Naive thymus-derived CD4-positive, alpha-beta T cell (primary cell): ENCODE results near the gene FEZF1. TPM values are rescaled to one million over a fixed set of nuclear protein-coding genes. Genes with fewer than 3 reads are reported as not detected.
"Not testable (repeated sequence)": the region's sequence is repeated elsewhere in the genome, so short reads cannot be mapped to it uniquely, and the experiment has no call there.

Experiments
- ATAC-seq: fragments of 150-1000 bp; cut with Tn5 transposase; 2 replicates; pipeline ENCODE4 v1.10.0; 2021; ENCODE audit warnings: mild to moderate bottlenecking, moderate library complexity
- CTCF ChIA-PET: fragments of 350-600 bp; sonication (Branson Sonifier 250); formaldehyde crosslinking; loops from one replicate; lab custom pipeline; 2021; ENCODE audit warnings: antibody characterized with exemption; lab: Charles Lee
- POLR2A ChIA-PET: fragments of 350-600 bp; sonication (Branson Sonifier 250); formaldehyde crosslinking; loops from one replicate; lab custom pipeline; 2021; ENCODE audit warnings: antibody characterized with exemption, inconsistent platforms; lab: Charles Lee
- DNase-seq, 9 donors: peaks; one replicate each; pipeline versions ENCODE4 v3.0.0 to v3.0.0-alpha.2; 2020 to 2022; ENCODE audit warnings: mixed read lengths in 1 of 9
- H3K27ac ChIP-seq: one replicate; pipeline ENCODE4 v1.7.0; 2013; ENCODE audit warnings: mild to moderate bottlenecking, low read depth, low read length, moderate library complexity
- H3K27me3 ChIP-seq, 2 donors: one replicate each; pipeline ENCODE4 v1.7.0; 2013; ENCODE audit warnings: low read length in 2 of 2, mild to moderate bottlenecking in 2 of 2, moderate library complexity in 2 of 2; ENCODE audit not compliant: control insufficient read depth in 2 of 2, insufficient read depth in 2 of 2
- H3K36me3 ChIP-seq, 3 experiments: 1 replicate in 2 of 3; 2 replicates in 1 of 3; pipeline ENCODE4 v1.7.0; 2013; ENCODE audit warnings: low read length in 3 of 3, mild to moderate bottlenecking in 3 of 3, moderate library complexity in 1 of 3; ENCODE audit not compliant: insufficient read depth in 3 of 3, control insufficient read depth in 2 of 3
- H3K4me1 ChIP-seq, 2 donors: one replicate each; pipeline ENCODE4 v1.7.0; 2013; ENCODE audit warnings: low read length in 2 of 2, mild to moderate bottlenecking in 2 of 2, moderate library complexity in 1 of 2; ENCODE audit not compliant: control insufficient read depth in 2 of 2, insufficient read depth in 2 of 2
- H3K4me3 ChIP-seq: 2 replicates; pipeline ENCODE4 v1.7.0; 2013; ENCODE audit warnings: mild to moderate bottlenecking, low read length
- H3K9me3 ChIP-seq, 3 experiments: 1 replicate in 2 of 3; 2 replicates in 1 of 3; pipeline ENCODE4 v1.7.0; 2013; ENCODE audit warnings: low read length in 3 of 3; ENCODE audit not compliant: control insufficient read depth in 2 of 3
- H3K27ac Mint-ChIP-seq, 9 donors: one replicate each; pipeline ENCODE4 v1.8.0; 2020 to 2022; ENCODE audit warnings: mixed read lengths in 9 of 9, mild to moderate bottlenecking in 8 of 9, moderate library complexity in 5 of 9, inconsistent platforms in 2 of 9
- H3K27me3 Mint-ChIP-seq, 5 donors: one replicate each; pipeline ENCODE4 v1.8.0; 2021 to 2022; ENCODE audit warnings: mixed read lengths in 5 of 5, mild to moderate bottlenecking in 1 of 5
- H3K36me3 Mint-ChIP-seq, 5 donors: one replicate each; pipeline ENCODE4 v1.8.0; 2020 to 2022; ENCODE audit warnings: mixed read lengths in 5 of 5, mild to moderate bottlenecking in 3 of 5, inconsistent platforms in 1 of 5
- H3K4me1 Mint-ChIP-seq, 7 donors: one replicate each; pipeline ENCODE4 v1.8.0; 2020 to 2022; ENCODE audit warnings: mixed read lengths in 7 of 7, mild to moderate bottlenecking in 3 of 7, inconsistent platforms in 1 of 7
- H3K4me3 Mint-ChIP-seq, 10 donors: one replicate each; pipeline ENCODE4 v1.8.0; 2020 to 2022; ENCODE audit warnings: mild to moderate bottlenecking in 10 of 10, mixed read lengths in 10 of 10, moderate library complexity in 6 of 10, inconsistent platforms in 2 of 10
- H3K9me3 Mint-ChIP-seq, 11 donors: one replicate each; pipeline ENCODE4 v1.8.0; 2020 to 2022; ENCODE audit warnings: mixed read lengths in 11 of 11, mild to moderate bottlenecking in 4 of 11, inconsistent platforms in 1 of 11, moderate library complexity in 1 of 11
- intact Hi-C, 2 donors: fragments of 100-400 bp; cut with micrococcal nuclease; formaldehyde crosslinking; loops; one replicate each; pipeline ENCODE4 v1.15.1; 2023
- polyA plus RNA-seq, 2 donors: library from polyadenylated mRNA; unstranded; fragments of 300-500 nt; fragmentation: Illumina TruSeq; gene quantifications; one replicate each; pipeline ENCODE4 v1.2.3, GENCODE V29; 2021
- total RNA-seq, 6 experiments: library from RNA in 5 of 6; stranded (reverse) in 5 of 6; gene quantifications; 1 replicate in 5 of 6; 2 replicates in 1 of 6; pipeline ENCODE4 v1.2.3 and lab custom pipeline; 2021 to 2026

The FEZF1 gene
- total and polyA plus RNA-seq, 7 experiments from 2014 or later: not detected

DNA sequence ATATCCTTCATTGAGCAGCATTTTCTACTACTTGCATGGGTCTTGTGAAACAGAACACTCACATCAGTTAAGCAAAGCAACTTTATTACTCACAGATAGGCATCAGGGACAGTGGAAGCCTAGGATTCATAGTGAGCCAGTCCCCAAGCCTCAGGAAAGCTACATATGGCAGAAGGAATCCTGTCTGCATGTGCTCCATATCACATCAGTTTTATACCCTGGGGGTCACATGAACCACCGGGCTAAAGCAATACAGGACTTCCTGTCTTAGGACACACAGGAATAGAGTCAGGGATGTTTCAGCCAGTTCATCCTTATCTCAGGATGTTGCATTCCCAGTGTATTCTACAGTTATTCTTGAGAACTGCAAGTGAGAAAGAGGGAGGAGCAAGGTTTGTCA is 15.1 kb downstream of the FEZF1 start:
- H3K9me3 Mint-ChIP-seq: peaks cover 0 to 35% (median 10%) of the 10 kb centered on the region in 11 donors
- ChIA-PET POLR2A (no interaction called here), CTCF (no interaction called here)
- intact Hi-C loops: no loop called here
- H3K36me3 ChIP-seq: no peaks in the 10 kb centered on the region
- H3K4me3 Mint-ChIP-seq: no peak overlapping the region
- peaks cover 0 to 5% (median 3%) of the 10 kb centered on the region in 5 donors for H3K27me3 Mint-ChIP-seq
- H3K27ac ChIP-seq: no peak overlapping the region
- peaks cover 0 to 8% (median 0%) of the 10 kb centered on the region in 3 experiments for H3K9me3 ChIP-seq
- H3K4me1 ChIP-seq: no peaks in the 10 kb centered on the region
- H3K27ac Mint-ChIP-seq: no peak overlapping the region
- ATAC-seq: no peak
- no peaks in the 10 kb centered on the region for H3K4me1 Mint-ChIP-seq
- H3K4me3 ChIP-seq: no peak overlapping the region
- H3K36me3 Mint-ChIP-seq: no peaks in the 10 kb centered on the region
- DNase-seq: no peak
- H3K27me3 ChIP-seq: no peaks in the 10 kb centered on the region

DNA sequence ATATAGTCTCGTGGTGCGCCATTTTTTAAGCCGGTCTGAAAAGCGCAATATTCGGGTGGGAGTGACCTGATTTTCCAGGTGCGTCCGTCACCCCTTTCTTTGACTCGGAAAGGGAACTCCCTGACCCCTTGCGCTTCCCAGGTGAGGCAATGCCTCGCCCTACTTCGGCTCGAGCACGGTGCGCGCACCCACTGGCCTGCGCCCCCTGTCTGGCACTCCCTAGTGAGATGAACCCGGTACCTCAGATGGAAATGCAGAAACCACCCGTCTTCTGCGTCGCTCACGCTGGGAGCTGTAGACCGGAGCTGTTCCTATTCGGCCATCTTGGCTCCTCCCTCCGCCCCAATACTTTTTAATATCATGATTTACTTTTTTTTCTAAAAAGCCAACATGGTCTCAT is 19.9 kb downstream of the FEZF1 start:
- H3K4me3 Mint-ChIP-seq, H3K4me3 ChIP-seq, H3K36me3 ChIP-seq, H3K4me1 Mint-ChIP-seq, CTCF ChIA-PET, intact Hi-C loops, H3K27ac ChIP-seq, H3K36me3 Mint-ChIP-seq, POLR2A ChIA-PET, ATAC-seq, H3K27me3 ChIP-seq, H3K27me3 Mint-ChIP-seq, H3K9me3 ChIP-seq, H3K4me1 ChIP-seq, H3K27ac Mint-ChIP-seq, DNase-seq: not testable (repeated sequence)
- H3K9me3 Mint-ChIP-seq: peaks cover 0 to 23% (median 3%) of the 10 kb centered on the region in 11 donors

DNA sequence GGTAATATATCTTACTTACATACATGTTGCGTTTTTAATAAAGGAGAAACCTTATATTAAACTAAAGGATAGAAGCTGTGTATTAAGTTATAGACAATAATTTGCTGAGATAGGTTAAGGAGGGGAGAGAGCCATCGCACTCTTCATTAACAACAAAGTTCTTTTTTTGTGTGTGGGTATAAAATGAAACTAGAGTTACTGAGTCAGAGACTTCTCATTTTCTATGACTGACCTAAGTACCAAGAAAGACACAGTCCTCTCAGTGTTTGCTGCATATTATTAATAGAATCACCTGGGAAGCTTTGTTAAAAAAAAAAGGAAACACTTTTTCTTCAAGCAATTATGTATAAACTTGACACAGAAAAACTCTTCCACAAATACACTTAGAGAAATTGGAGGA is 31.4 kb downstream of the FEZF1 start:
- H3K9me3 ChIP-seq: no peaks in the 10 kb centered on the region
- H3K4me3 Mint-ChIP-seq: no peak overlapping the region
- no peak overlapping the region for H3K27ac ChIP-seq
- H3K36me3 Mint-ChIP-seq: no peaks in the 10 kb centered on the region
- no peaks in the 10 kb centered on the region for H3K4me1 Mint-ChIP-seq
- no peaks in the 10 kb centered on the region for H3K4me1 ChIP-seq
- H3K27me3 ChIP-seq: no peaks in the 10 kb centered on the region
- ATAC-seq (no peak), DNase-seq (no peak)
- H3K4me3 ChIP-seq: no peak overlapping the region
- no peaks in the 10 kb centered on the region for H3K27me3 Mint-ChIP-seq
- intact Hi-C loops: no loop called here
- H3K27ac Mint-ChIP-seq: no peak overlapping the region
- no peaks in the 10 kb centered on the region for H3K36me3 ChIP-seq
- peaks cover 0 to 6% (median 2%) of the 10 kb centered on the region in 11 donors for H3K9me3 Mint-ChIP-seq
- ChIA-PET CTCF (no interaction called here), POLR2A (no interaction called here)

DNA sequence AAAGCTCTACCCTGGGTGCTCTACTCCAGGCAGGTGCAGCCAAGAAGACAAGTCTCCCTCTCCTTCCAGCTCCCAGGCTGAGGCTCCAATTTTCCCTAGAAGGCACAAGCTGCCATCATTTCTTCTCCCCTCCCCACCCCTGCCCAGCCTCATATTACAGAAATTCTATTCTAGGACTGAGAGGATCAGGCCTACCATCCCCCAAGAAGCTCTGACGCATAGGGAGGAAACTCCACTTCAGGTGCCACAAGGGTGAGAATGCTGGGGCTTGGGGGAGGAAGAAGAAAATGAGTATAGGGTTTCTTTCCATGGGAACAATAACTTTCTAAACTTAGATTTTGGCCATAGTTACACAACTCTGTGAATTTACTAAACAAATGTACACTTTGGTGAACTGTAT is 35.3 kb downstream of the FEZF1 start:
- DNase-seq: no peak
- POLR2A ChIA-PET: no interaction called here
- H3K27ac Mint-ChIP-seq: no peak overlapping the region
- CTCF ChIA-PET: no interaction called here
- H3K36me3 Mint-ChIP-seq: no peaks in the 10 kb centered on the region
- Histone ChIP-seq H3K36me3 (no peaks in the 10 kb centered on the region), H3K4me3 (no peak overlapping the region), H3K9me3 (no peaks in the 10 kb centered on the region), H3K27ac (no peak overlapping the region), H3K4me1 (no peaks in the 10 kb centered on the region), H3K27me3 (no peaks in the 10 kb centered on the region)
- H3K9me3 Mint-ChIP-seq: peaks cover 0 to 16% (median 2%) of the 10 kb centered on the region in 11 donors
- intact Hi-C loops: no loop called here
- no peaks in the 10 kb centered on the region for H3K4me1 Mint-ChIP-seq
- no peak overlapping the region for H3K4me3 Mint-ChIP-seq
- no peak for ATAC-seq
- peaks cover 0 to 5% (median 0%) of the 10 kb centered on the region in 5 donors for H3K27me3 Mint-ChIP-seq

DNA sequence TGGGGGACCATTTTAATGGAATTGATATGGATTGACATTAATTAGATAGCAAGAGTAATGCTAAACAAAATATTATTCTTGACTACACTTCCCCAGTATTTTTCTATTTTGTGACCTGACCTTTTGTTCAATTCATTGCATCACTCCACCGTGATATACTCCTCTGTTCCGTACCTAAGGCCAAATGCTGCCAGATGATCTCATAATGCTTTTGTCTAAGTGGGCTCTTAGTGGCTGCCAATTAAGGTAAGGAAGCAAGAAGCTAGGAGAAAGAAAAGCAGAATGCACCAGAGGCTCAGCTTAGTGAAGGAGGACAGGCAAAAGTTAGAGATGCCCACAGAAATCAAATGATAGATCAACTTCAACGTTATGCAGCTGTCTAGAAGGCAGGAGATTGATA is 36.4 kb downstream of the FEZF1 start:
- CTCF ChIA-PET: no interaction called here
- Histone ChIP-seq H3K27me3 (no peaks in the 10 kb centered on the region), H3K27ac (no peak overlapping the region), H3K36me3 (no peaks in the 10 kb centered on the region), H3K4me1 (no peaks in the 10 kb centered on the region), H3K9me3 (no peaks in the 10 kb centered on the region), H3K4me3 (no peak overlapping the region)
- no peak for DNase-seq
- H3K4me3 Mint-ChIP-seq: no peak overlapping the region
- H3K27me3 Mint-ChIP-seq: peaks cover 0 to 5% (median 0%) of the 10 kb centered on the region in 5 donors
- POLR2A ChIA-PET: no interaction called here
- intact Hi-C loops: no loop called here
- H3K4me1 Mint-ChIP-seq: no peaks in the 10 kb centered on the region
- ATAC-seq: no peak
- peaks cover 0 to 18% (median 2%) of the 10 kb centered on the region in 11 donors for H3K9me3 Mint-ChIP-seq
- H3K27ac Mint-ChIP-seq: no peak overlapping the region
- H3K36me3 Mint-ChIP-seq: no peaks in the 10 kb centered on the region

DNA sequence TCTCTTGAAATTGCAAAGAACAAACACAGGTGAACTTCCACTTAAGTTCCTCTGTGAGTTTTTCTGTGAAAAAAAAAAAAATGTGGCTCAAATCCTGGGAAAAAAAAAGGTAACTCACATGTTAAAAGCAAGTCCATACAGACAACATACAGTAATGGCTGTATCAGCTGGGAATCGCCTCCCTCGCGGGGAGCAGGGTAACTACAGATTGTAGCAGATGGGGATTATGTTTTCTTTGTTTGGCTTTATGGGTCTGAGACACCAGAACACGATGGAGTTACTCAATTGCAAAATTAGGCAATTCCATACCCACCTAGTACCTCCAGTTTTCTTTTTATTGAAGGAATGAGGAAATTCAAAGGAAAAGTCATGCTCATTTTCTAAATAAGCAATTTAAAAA is 42.3 kb downstream of the FEZF1 start:
- intact Hi-C loops: no loop called here
- Mint-ChIP-seq H3K4me3 (no peak overlapping the region), H3K9me3 (peaks cover 0 to 18% (median 5%) of the 10 kb centered on the region in 11 donors), H3K4me1 (no peaks in the 10 kb centered on the region), H3K27ac (no peak overlapping the region), H3K36me3 (no peaks in the 10 kb centered on the region), H3K27me3 (peaks cover 0 to 18% (median 5%) of the 10 kb centered on the region in 5 donors)
- no peaks in the 10 kb centered on the region for H3K9me3 ChIP-seq
- ChIA-PET POLR2A (no interaction called here), CTCF (no interaction called here)
- H3K27ac ChIP-seq: no peak overlapping the region
- H3K27me3 ChIP-seq: no peaks in the 10 kb centered on the region
- H3K36me3 ChIP-seq: no peaks in the 10 kb centered on the region
- H3K4me3 ChIP-seq: no peak overlapping the region
- H3K4me1 ChIP-seq: no peaks in the 10 kb centered on the region
- ATAC-seq (no peak), DNase-seq (no peak)

DNA sequence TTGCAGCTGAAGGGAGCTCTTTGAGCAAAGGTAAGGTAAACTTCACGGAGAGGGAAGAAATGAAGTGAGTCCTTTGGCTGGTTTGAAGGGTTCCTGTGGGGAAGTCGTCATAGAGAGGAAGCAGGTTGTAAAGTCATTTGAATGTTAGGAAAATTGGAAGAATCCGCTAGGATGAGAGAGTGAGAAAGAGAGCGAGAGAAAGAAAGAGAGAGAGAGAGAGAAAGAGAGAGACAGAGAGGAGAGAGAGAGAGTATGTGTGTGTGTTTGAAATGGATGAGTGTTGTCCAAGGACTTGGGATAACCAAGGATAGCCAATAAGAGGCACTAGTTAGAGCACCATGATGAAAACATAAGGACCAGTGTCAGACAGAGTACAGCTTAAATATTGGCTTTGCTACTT is 43.1 kb downstream of the FEZF1 start:
- Mint-ChIP-seq H3K4me3 (no peak overlapping the region), H3K4me1 (no peaks in the 10 kb centered on the region), H3K27me3 (peaks cover 0 to 18% (median 5%) of the 10 kb centered on the region in 5 donors), H3K27ac (no peak overlapping the region), H3K36me3 (no peaks in the 10 kb centered on the region), H3K9me3 (peaks cover 0 to 18% (median 5%) of the 10 kb centered on the region in 11 donors)
- Histone ChIP-seq H3K4me3 (no peak overlapping the region), H3K4me1 (no peaks in the 10 kb centered on the region), H3K27me3 (no peaks in the 10 kb centered on the region), H3K9me3 (no peaks in the 10 kb centered on the region), H3K27ac (no peak overlapping the region), H3K36me3 (no peaks in the 10 kb centered on the region)
- intact Hi-C loops: no loop called here
- CTCF ChIA-PET: no interaction called here
- DNase-seq (no peak), ATAC-seq (no peak)
- POLR2A ChIA-PET: no interaction called here
